ENCODE data around the gene RASA3. TPM values are rescaled to one million over a fixed set of nuclear protein-coding genes. Genes with fewer than 3 reads are reported as not detected.

RASA3 gene
- total RNA-seq, 3 donors from 2014 or later: 7.9 to 19.0 (median 8.4) TPM

DNA sequence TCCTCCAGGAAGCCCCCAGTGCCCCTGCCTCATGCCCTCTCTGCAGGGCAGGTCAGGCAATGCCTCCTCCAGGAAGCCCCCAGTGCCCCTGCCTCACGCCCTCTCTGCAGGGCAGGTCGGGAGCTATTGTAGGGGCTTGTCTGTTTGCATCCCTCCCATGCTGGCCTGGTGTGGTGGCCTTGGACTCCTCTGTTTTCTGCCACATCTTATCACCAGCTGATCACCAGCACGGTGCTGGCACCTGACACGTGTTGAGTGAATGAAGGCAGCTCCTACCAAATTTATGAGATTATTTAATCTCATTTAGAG lies 107.1 kb downstream of the RASA3 start:
- no peaks in the 10 kb centered on the region for H3K9me3 ChIP-seq
- no peaks in the 10 kb centered on the region for H3K36me3 ChIP-seq (ENCODE audit: low read depth)
- DNase-seq (no peak), ATAC-seq (peak; percentile 4)
- H3K4me3 ChIP-seq: no peak overlapping the region
- intact Hi-C loops (cut with DNase I, micrococcal nuclease): no loop called here
- no peaks in the 10 kb centered on the region for H3K4me1 ChIP-seq (ENCODE audit: low read depth)
- TF ChIP-seq, protein P1, sequence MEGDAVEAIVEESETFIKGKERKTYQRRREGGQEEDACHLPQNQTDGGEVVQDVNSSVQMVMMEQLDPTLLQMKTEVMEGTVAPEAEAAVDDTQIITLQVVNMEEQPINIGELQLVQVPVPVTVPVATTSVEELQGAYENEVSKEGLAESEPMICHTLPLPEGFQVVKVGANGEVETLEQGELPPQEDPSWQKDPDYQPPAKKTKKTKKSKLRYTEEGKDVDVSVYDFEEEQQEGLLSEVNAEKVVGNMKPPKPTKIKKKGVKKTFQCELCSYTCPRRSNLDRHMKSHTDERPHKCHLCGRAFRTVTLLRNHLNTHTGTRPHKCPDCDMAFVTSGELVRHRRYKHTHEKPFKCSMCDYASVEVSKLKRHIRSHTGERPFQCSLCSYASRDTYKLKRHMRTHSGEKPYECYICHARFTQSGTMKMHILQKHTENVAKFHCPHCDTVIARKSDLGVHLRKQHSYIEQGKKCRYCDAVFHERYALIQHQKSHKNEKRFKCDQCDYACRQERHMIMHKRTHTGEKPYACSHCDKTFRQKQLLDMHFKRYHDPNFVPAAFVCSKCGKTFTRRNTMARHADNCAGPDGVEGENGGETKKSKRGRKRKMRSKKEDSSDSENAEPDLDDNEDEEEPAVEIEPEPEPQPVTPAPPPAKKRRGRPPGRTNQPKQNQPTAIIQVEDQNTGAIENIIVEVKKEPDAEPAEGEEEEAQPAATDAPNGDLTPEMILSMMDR (IDR thresholded peaks at IDR 0.05): no peak

DNA sequence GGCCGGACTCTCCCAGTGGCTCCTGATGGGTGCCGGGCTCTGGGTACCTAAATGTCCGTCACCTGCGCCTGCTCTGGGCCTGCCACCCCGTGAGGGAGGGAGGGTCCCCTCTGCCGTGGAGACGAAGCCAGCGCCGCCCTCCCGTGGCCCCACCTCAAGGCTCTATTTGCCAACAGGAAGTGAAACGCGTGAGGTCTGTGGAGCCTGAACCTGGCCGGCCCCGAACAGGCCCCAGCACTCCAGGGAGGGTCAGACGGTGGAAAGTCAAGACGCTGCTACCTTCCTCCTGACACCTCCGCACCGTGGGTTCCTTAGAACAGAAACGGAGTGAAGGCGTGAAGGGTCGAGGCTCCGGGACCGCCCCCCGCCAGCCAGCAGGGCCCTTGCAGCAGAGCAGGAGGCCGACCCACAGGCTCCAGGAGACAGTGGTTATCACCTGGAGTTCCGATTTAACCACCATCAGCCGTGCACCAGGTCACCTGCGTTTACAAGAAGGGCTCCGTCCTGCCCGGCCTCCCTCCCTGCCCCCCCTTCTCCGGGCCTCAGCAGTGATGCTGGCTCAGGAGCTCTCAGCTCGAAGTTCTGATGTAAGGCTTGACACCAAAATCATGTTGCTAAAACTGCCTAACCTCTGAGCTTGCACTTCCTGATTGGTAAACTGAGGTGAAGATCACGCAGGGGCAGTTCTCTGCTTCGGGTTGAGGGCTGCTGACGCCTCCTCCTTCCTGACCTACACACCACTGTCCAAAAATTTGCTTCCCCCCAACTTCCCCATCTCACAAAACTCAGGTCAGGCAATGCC lies 107.6 kb downstream of the RASA3 start:
- Histone ChIP-seq H3K4me1 (ENCODE audit: low read depth) (no peaks in the 10 kb centered on the region), H3K9me3 (no peaks in the 10 kb centered on the region), H3K4me3 (no peak overlapping the region), H3K36me3 (ENCODE audit: low read depth) (no peaks in the 10 kb centered on the region)
- DNase-seq (peak in 1 of 3 donors; percentile 65), ATAC-seq (peak; percentile 43)
- intact Hi-C loops (cut with DNase I, micrococcal nuclease): no loop called here
- TF ChIP-seq, protein P1 (IDR thresholded peaks at IDR 0.05): no peak

DNA sequence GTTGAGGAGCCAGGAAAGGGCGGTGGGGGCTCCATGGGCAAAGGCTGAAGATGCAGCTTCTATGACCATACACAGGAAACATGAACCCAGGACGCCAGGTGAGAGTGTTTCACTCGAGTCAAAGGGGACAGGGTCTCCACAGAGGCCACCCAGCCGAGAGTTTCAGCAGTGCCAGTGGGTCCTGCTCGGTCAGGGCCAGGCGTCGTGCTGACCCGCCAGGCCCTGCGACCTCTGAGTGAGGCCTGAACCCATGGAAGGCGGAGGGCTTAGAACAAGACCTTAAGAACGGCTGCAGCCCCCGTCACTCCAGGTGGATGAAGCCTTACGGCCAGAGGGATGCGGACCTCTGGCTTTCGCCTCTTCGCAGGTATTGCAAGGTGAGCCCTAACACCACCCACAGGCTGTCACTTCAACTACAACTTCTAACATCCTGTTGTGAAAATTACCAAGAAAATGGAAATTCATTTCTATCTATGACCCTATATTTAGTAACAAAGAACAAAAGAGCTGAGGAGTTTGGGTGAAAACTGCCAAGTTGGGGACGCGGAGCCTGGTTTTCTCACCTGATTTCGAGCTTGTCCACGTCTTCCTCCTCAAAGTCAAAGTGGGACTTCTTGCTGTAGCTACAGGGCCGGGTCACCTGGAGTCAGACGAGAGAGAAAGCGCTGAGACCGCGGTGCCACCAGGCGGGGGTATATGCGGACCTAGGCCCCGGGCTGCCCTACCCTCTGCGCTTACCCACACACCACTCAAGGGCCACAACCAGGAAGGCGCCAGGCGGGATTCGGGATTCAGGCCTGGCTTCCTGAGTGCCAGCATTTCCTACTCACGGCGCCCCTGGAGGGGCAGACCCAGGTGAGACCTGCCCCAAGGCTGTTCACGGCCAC lies 108.5 kb downstream of the RASA3 start:
- intact Hi-C loops (cut with DNase I, micrococcal nuclease): no loop called here
- ATAC-seq: no peak
- TF ChIP-seq, protein P1 (IDR thresholded peaks at IDR 0.05): no peak
- Histone ChIP-seq H3K4me1 (ENCODE audit: low read depth) (no peaks in the 10 kb centered on the region), H3K36me3 (ENCODE audit: low read depth) (no peaks in the 10 kb centered on the region), H3K4me3 (no peak overlapping the region), H3K9me3 (no peaks in the 10 kb centered on the region)
- DNase-seq: peak in 1 of 3 donors; percentile 44

DNA sequence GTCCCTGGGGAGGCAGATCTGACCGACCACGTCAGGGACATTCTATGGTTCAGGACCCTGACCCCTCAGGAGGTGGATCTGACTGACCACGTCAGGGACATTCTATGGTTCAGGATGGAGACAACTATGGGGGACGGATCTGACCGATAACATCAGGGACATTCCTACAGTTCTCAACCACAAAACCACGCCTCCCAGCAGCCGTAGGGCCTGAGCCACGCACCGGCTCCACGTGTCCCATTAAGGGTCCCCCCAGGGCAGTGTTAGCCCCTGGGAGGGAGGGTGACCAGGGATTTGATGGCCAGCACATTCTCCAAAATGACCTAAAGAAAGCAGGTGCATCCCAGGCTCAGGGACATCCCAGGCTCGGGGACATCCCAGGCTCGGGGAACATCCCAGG lies 109.5 kb downstream of the RASA3 start:
- Histone ChIP-seq H3K9me3 (no peaks in the 10 kb centered on the region), H3K4me3 (no peak overlapping the region), H3K36me3 (ENCODE audit: low read depth) (no peaks in the 10 kb centered on the region), H3K4me1 (ENCODE audit: low read depth) (no peaks in the 10 kb centered on the region)
- DNase-seq (no peak), ATAC-seq (no peak)
- TF ChIP-seq, protein P1 (IDR thresholded peaks at IDR 0.05): no peak
- intact Hi-C loops (cut with DNase I, micrococcal nuclease): no loop called here

DNA sequence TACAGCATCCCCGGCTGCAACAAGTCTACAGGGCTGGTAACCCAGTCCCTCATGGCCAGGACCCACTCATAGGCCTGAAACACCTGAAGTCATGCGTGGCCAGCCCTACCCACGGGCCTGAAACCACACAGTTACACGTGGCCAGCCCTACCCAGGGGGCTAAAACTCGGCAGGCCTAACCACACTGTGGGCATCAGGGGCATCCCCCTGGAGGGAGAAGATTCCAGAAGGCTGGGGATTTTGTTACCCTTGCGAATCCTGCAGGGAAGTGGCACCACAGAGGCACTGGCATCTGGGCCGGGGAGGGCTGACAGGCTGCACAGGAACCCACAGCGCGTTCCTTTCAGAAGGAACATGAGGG lies 110.1 kb downstream of the RASA3 start:
- H3K4me3 ChIP-seq: no peak overlapping the region
- H3K9me3 ChIP-seq: no peaks in the 10 kb centered on the region
- DNase-seq: no peak
- no peaks in the 10 kb centered on the region for H3K4me1 ChIP-seq (ENCODE audit: low read depth)
- TF ChIP-seq, protein P1 (IDR thresholded peaks at IDR 0.05): no peak
- H3K36me3 ChIP-seq (ENCODE audit: low read depth): no peaks in the 10 kb centered on the region
- intact Hi-C loops (cut with DNase I, micrococcal nuclease): no loop called here
- no peak for ATAC-seq

Measured in mucosa of descending colon (tissue), 3 donors.